GM18508 (cell line): ENCODE measurements around the gene NXPH2.
"Not testable (repeated sequence)": the region's sequence is repeated elsewhere in the genome, so short reads cannot be mapped to it uniquely, and the experiment has no call there.

Experiments
- ATAC-seq: cut with Tn5 transposase; IDR thresholded peaks from one replicate; pipeline ENCODE4 v1.9.1; 2021; ENCODE audit warnings: moderate number of reproducible peaks; ENCODE audit not compliant: insufficient read depth, unreplicated experiment

NXPH2 gene

DNA sequence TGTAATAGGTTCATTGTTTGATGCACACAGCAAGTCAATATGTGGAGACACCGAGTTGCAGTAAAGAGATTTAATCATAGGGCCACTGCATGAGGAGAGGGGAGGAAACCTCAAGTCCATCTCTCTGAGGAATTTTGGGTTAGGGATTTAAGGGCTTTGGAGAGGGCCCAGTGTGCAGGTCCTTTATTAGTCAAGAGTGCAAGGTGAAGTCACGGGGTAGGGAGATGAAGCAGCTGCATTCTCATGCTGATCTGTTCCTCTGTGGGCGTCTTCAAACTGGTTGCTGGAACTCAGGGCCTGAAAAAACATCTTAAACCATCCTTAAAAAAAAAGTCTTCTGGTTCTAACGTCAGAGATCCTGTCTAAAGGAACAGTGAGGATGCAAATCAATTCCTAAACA lies 131.6 kb downstream of the NXPH2 start:
- no peak for ATAC-seq

DNA sequence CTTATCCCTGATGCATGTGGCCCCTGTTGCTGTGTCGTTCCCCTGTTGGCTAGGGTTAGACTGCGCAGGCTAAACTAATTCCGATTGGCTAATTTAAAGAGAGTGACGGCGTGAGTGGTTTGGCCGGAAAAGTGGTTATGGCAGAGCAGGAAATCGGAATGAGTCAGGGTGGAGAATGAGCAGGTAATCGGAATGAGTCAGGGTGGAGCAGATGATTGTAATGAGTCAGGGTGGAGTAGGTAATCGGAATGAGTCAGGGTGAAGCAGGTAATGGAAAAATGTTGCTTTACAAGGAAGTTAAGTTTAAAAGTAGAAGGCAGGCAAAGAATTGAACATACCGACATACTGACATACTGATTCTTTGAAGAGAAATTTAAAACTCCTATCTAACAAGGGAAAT lies 135.4 kb downstream of the NXPH2 start:
- ATAC-seq, result not testable (repeated sequence)

DNA sequence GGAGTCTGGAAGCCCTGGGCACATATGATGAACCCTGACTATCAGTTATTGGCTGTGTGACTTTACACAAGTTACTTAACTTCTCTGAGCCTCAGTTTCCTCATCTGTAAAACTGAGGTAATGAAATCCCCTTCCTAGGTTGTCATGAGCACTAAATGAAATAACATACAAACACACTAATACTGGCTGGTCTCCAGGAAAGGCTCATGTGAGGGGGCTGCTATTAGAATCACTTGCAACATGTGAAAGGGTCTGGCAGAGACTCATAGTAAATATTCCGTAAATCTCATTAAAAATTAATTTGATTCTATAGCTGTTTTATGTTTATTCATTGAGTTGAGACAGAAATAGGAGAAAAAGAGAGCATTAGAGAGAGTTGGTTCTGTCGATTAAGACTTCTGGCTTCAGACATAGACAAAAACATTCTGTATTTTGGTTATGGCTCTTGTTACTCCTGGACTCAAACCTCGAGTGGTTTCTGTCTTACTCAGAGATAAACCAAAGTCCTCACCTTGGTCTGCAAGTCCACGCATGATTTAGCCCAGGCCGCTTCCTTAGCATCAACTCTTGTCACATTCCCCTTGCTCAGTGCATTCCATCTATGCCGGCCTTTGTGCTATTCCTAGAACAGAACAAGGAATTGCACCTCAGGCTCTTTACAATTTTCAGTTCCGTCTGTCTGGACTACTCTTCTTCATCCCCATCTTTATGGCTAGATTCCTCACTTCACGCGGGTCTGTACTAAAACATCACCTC lies 139.1 kb downstream of the NXPH2 start:
- no peak for ATAC-seq

GRCh38 chr2:138637686-138638085 lies 142.5 kb downstream of the NXPH2 start:
- ATAC-seq, result no peak

DNA sequence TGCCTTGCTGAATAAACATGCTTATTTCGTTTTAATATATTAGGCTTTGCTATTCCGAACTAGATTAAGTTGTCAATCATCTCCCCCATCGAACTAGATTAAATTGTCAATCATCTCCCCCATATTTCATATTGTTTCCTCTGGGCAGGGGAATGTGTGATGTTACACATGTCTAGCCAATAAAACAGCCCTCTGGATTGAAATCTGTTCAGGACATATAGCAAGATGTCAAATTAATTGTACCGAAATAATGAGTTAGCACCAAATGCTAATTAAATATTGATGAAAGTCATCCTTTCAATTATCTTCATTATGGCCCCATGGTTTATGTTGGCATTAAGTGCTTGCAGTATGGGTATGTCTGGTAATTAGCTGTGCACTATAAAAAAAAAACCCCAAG lies 143.1 kb downstream of the NXPH2 start:
- no peak for ATAC-seq

DNA sequence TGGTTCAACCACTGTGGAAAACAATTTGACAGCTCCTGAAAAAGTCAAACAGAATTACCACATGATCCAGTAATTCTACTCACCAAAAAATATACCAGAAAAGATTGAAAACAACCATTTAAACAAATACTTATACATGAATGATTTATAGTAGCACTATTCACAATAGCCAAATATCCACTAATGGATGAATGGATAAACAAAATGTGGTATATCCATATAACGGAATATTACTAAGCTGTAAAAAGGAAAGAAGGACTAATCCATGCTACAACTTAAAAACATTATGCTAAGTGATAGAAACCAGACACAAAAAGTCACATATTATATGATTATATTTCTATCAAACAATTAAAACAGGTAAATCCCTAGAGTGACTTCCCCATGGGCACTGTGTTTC lies 147.1 kb downstream of the NXPH2 start:
- ATAC-seq, result no peak

GRCh38 chr2:138632066-138632620 lies 148.0 kb downstream of the NXPH2 start:
- no peak for ATAC-seq

- ATAC-seq, result no peak
These were observed 150.0 kb downstream of the NXPH2 start for GRCh38 chr2:138630164-138630563.

DNA sequence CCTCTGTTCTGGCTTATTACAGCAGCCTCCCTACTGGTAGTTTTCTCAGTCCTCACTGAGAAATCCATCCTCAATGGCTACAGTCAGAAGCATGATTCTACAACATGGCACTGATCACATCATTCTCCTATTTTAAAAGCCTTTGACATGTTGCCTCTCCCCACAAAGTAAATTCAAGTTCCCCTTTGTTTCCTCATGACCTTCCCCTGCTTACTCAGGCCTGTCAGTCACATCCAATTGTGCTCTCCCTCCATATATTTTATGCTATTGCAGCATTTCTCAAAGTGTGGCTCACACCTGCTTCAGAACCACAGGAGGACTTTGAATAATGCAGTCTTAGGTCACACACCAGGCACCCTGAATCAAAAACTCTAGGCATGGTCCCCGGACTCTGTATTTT lies 154.0 kb downstream of the NXPH2 start:
- ATAC-seq, result no peak

DNA sequence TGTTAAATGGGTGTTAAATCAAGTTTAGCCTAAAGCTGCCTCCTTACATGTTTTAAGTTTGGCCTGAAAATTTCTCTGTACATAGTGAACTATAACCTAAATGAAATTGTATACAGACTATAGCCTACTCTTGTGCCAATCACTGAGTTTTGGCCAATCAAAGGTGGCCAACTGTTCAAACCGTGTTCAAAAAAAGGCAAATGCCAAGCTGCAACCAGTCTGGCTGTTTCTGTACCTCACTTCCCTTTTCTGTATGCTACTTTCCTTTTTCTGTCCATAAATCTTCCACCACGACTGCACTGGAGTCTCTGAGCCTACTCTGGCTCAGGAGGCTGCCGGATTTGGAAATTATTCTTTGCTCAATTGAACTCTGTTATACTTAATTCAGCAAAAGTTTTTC lies 157.6 kb downstream of the NXPH2 start:
- no peak for ATAC-seq

DNA sequence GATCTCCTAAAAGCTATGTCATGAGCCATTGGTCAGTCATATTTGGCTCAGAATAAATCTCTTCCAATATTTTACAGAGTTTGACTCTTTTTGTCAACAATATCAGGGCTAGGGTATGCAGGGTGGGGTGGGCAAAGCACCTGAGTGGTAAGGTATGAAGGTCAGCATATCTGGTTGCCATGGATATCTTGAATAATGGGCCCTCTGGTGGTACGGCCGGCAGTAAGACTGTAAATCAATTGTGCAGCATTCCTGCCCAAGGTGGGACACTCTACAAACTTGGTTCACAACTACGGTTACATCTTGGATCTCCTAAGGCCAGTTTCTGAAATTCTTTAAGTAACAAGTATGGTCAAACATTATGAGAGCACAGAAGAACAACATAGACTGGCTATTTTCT lies 159.1 kb downstream of the NXPH2 start:
- no peak for ATAC-seq

- ATAC-seq, result no peak
These were observed 159.8 kb downstream of the NXPH2 start for GRCh38 chr2:138620431-138620830.
